ENCODE data around the gene CDK5.
"Not testable (repeated sequence)": the region's sequence is repeated elsewhere in the genome, so short reads cannot be mapped to it uniquely, and the experiment has no call there.

CDK5 gene

DNA sequence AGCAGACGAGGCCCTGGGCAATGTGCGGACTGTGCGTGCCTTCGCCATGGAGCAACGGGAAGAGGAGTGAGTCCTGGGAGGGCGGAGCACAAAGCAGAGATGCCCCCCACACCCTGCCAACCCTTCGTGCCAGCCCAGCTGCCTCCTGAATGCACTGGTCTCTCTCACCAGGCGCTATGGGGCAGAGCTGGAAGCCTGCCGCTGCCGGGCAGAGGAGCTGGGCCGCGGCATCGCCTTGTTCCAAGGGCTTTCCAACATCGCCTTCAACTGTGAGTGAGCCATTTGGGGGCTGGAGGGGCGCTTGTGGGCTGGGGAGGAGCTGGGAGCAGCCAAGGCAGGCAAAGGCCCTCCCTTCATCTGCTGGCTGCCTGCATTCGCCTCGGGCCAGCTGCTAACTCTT, 21.8 kb downstream of the CDK5 start:
- peaks cover 4% of the 10 kb centered on the region; the same call in 1 of the 2 replicates for H3K4me1 ChIP-seq (ENCODE audit: insufficient read depth, low read length)
- H3K9ac ChIP-seq (ENCODE audit: low read depth, low read length): no peak overlapping the region
- H3K27ac ChIP-seq (ENCODE audit: low read depth, low read length): no peak overlapping the region
- no peaks in the 10 kb centered on the region for H3K27me3 ChIP-seq (ENCODE audit: insufficient read depth, low read length)
- 95% methylated on average over 17 of the region's 17 CpGs for WGBS
- no peak overlapping the region for H3K4me3 ChIP-seq (ENCODE audit: low read length)
- H3K9me3 ChIP-seq (ENCODE audit: insufficient read depth, low read depth, low read length): no peaks in the 10 kb centered on the region
- H3K36me3 ChIP-seq (ENCODE audit: insufficient read depth, low read length): peaks cover 16% of the 10 kb centered on the region

DNA sequence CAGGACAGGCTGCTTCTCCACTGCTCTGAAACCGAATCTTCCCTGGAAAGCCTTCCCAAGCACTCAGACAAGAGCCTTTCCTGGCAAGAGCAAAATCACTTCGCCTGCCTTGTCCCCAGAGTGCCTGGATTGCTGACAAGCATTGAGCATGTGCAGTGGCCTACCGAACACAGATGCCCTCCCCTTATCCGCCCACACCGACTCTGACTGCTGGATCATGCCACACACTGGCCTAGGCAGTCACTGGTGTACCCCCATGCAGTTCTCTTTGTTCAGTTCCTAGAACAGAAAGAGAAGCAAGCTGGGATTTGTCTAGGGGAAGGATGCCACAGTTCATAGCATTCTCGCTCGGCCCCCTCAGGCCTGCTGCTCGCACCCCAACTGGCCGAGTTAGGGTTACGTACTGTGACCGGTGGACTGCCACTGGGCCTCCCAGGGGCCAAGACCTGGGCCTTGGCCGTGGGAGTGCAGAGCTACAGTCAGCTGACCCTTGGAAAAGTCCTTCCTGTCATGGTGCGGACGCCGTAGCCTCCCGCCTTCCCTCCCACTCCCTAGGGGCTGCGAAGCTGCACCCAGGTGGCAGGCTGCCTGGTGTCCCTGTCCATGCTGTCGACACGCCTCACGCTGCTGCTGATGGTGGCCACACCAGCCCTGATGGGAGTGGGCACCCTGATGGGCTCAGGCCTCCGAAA, 22.5 kb downstream of the CDK5 start:
- 92% methylated on average over 21 of the region's 21 CpGs for WGBS
- H3K4me1 ChIP-seq (ENCODE audit: insufficient read depth, low read length): peaks cover 4% of the 10 kb centered on the region; the same call in 1 of the 2 replicates
- H3K4me3 ChIP-seq (ENCODE audit: low read length): no peak overlapping the region
- H3K36me3 ChIP-seq (ENCODE audit: insufficient read depth, low read length): peaks cover 16% of the 10 kb centered on the region
- no peak overlapping the region for H3K9ac ChIP-seq (ENCODE audit: low read depth, low read length)
- no peak overlapping the region for H3K27ac ChIP-seq (ENCODE audit: low read depth, low read length)
- H3K9me3 ChIP-seq (ENCODE audit: insufficient read depth, low read depth, low read length): no peaks in the 10 kb centered on the region
- H3K27me3 ChIP-seq (ENCODE audit: insufficient read depth, low read length): no peaks in the 10 kb centered on the region

DNA sequence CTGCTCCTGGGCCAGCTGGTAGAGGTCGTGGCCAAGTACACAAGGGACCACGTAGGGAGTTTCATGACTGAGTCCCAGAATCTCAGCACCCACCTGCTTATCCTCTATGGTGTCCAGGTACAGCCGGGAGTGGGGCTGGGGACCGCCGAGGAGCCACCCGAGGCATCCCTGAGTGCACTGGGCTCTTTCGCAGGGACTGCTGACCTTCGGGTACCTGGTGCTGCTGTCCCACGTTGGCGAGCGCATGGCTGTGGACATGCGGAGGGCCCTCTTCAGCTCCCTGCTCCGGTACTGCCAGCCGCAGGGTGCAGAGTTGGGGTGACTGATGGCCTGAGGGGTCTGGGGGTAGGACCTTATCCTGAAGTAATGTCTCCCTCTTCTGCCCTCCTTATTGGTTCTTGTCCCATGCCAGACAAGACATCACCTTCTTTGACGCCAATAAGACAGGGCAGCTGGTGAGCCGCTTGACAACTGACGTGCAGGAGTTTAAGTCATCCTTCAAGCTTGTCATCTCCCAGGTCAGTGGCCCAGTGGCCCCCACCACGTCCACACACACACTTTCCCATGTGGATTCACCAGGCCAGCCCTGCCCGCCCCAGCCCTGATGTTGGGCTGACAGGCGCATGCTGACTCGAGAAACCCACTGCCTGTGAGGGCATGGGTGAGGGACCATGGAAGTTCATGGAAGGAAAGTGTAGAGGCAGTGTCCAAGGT, 23.2 kb downstream of the CDK5 start:
- WGBS: 96% methylated on average over 21 of the region's 21 CpGs
- H3K9ac ChIP-seq (ENCODE audit: low read depth, low read length): no peak overlapping the region
- H3K27me3 ChIP-seq (ENCODE audit: insufficient read depth, low read length): no peaks in the 10 kb centered on the region
- H3K9me3 ChIP-seq (ENCODE audit: insufficient read depth, low read depth, low read length): no peaks in the 10 kb centered on the region
- peaks cover 16% of the 10 kb centered on the region for H3K36me3 ChIP-seq (ENCODE audit: insufficient read depth, low read length)
- H3K4me1 ChIP-seq (ENCODE audit: insufficient read depth, low read length): peaks cover 4% of the 10 kb centered on the region; the same call in 1 of the 2 replicates
- no peak overlapping the region for H3K4me3 ChIP-seq (ENCODE audit: low read length)
- no peak overlapping the region for H3K27ac ChIP-seq (ENCODE audit: low read depth, low read length)

DNA sequence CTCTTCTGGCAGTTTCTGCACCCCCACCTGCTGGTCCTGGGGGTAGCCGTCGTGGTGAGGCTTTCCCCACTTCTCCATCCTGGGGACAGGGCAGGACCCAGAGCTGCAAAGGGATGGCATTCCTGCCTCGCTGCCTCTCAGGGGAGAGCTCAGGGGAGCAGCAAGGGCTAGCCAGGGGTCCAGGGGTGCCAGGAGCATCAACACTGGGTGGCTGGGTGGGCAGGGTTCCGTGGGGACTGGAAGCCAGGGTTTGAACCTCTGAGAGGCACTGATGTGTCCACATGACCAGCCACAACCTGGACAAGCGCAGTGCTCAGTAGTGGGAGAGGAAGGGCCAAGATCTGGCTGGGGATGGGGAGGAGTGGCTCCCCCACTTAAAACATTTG, 23.8 kb downstream of the CDK5 start:
- Histone ChIP-seq H3K9ac (ENCODE audit: low read depth, low read length) (no peak overlapping the region), H3K9me3 (ENCODE audit: insufficient read depth, low read depth, low read length) (no peaks in the 10 kb centered on the region), H3K36me3 (ENCODE audit: insufficient read depth, low read length) (peaks cover 16% of the 10 kb centered on the region), H3K4me3 (ENCODE audit: low read length) (no peak overlapping the region), H3K4me1 (ENCODE audit: insufficient read depth, low read length) (0 out of 2 replicates have a peak, but pooled peaks cover 3% of the 10 kb centered on the region), H3K27me3 (ENCODE audit: insufficient read depth, low read length) (no peaks in the 10 kb centered on the region), H3K27ac (ENCODE audit: low read depth, low read length) (no peak overlapping the region)
- 86% methylated on average over 5 of the region's 5 CpGs for WGBS

DNA sequence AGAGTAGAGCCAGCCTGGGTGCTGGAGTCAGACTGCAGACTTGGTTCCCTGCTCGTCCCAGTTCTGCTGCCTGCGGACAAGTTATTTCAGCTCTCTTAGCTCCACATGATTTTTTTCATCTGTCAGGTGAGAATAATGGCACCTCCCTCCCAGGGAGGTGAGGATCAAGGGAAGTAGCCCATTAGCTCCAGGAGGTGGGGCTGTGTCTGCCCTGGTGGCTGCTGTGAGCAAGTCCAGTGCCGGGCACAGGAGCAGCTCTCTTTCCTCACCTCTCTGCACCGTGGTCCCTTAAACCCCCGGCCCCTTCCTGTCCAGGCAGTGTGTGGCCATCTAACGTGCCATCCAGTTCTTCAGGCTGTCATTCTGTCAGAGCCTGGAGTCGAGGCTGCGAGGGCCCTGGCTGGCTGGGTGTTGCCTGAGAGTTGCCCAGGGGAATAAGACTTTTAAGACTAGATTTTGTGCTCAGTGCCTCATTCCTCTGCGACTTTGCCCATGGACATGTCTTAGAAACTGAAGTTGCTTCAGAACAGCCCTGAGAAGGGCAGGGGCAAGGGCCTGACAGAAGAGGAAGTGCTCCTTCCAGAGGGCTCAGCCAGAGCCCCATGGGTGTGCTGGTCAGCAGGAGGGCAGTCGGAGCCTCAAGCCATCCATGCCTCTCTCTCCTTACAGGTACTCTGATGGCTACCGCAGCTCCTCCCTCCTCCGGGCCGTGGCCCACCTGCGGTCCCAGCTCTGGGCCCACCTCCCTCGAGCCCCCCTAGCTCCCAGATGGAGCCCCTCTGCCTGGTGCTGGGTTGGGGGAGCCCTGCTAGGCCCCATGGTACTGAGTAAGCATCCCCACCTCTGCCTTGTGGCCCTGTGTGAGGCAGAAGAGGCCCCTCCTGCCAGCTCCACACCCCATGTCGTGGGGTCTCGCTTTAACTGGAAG, 24.5 kb downstream of the CDK5 start:
- WGBS: 91% methylated on average over 17 of the region's 17 CpGs
- Histone ChIP-seq H3K9me3 (ENCODE audit: insufficient read depth, low read depth, low read length) (no peaks in the 10 kb centered on the region), H3K27me3 (ENCODE audit: insufficient read depth, low read length) (no peaks in the 10 kb centered on the region), H3K27ac (ENCODE audit: low read depth, low read length) (no peak overlapping the region), H3K4me1 (ENCODE audit: insufficient read depth, low read length) (0 out of 2 replicates have a peak, but pooled peaks cover 3% of the 10 kb centered on the region), H3K4me3 (ENCODE audit: low read length) (no peak overlapping the region), H3K9ac (ENCODE audit: low read depth, low read length) (no peak overlapping the region), H3K36me3 (ENCODE audit: insufficient read depth, low read length) (peaks cover 16% of the 10 kb centered on the region)

DNA sequence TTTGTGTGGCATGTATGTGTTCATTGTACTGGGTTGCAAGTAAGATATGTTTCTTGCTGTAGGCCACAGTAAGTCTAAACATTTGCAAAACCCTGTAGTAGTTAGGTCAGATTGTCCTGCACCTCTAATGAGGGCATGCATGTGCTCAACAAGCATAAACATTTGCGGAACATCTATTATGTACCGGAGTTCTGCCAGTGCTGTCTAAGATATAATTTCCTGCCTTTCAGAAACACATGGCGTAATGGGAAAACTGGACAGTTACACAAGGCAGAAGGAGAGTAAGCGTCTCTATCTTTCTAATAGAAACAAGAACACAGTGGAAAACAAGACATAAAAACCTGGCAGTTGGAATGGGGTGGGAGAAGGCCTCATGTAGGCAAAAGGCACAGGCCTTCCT, 26.7 kb downstream of the CDK5 start:
- H3K27me3 ChIP-seq (ENCODE audit: insufficient read depth, low read length): no peaks in the 10 kb centered on the region
- H3K36me3 ChIP-seq (ENCODE audit: insufficient read depth, low read length): peaks cover 6% of the 10 kb centered on the region; the same call in 1 of the 2 replicates
- peaks cover 18% of the 10 kb centered on the region for H3K4me1 ChIP-seq (ENCODE audit: insufficient read depth, low read length)
- 96% methylated on average over 4 of the region's 4 CpGs for WGBS
- no peak overlapping the region for H3K27ac ChIP-seq (ENCODE audit: low read depth, low read length)
- H3K9me3 ChIP-seq (ENCODE audit: insufficient read depth, low read depth, low read length): no peaks in the 10 kb centered on the region
- H3K4me3 ChIP-seq (ENCODE audit: low read length): no peak overlapping the region
- H3K9ac ChIP-seq (ENCODE audit: low read depth, low read length): no peak overlapping the region

DNA sequence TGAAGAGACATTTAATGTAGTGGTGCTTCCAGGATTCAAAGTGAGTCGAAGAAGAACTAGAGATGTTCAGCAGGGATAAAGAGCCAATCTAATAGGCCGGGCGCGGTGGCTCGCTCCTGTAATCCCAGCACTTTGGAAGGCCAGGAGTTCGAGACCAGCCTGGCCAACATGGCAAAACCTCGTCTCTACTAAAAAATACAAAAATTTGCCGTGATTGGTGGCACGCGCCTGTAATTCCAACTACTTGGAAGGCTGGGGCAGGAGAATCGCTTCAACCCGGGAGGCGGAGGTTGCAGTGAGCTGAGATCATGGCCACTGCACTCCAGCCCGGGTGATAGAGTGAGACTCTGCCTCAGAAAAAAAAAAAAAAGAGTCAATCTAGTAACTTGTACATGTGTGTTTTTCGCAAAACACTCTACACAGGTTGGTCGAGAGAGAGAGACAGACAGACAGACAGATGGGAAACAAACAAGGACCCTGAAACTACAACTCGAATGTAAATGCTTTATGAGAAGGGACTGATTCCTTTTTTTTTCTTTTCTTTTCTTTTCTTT, 28.7 kb downstream of the CDK5 start:
- WGBS: 66% methylated on average over 17 of the region's 17 CpGs
- peak overlapping the region; percentile 65; the same call in 1 of the 2 replicates for H3K9ac ChIP-seq (ENCODE audit: low read depth, low read length)
- peaks cover 18% of the 10 kb centered on the region for H3K4me1 ChIP-seq (ENCODE audit: insufficient read depth, low read length)

DNA sequence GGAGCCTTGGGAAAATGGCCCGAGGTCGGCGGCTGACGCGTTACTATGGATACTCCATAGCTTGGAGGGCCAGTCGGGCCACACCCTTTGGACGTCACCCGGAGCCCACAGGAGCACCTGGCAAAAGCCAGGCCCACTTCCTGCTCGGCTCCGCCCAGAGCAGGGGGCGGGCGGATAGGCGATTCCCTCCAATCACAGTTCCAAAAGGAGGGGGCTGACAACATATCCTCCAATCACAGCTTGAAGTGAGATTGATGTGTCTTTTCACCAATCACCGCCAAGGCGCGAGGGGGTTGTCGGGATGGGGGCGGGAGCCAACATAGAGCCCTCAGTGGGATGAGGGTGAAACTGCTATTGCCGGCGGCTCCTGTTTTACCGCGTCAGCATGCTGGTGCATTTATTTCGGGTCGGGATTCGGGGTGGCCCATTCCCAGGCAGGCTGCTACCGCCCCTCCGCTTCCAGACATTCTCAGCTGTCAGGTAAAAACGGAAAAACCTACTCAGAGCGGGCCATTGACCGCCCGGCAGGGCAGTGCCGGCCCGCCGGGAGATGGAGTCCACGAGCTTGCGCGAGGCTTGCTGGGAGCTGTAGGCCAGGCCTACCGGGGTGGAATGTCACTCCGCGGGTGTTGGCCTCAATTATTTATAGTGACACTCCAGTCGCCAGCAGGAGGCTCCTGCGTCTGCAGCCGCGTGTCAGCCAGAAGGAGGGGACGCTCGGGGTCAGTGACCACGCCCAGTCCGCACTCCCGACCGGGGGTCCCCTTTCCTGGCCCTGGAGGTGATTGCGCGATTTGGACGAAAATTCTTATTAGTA, 29.4 kb downstream of the CDK5 start, which contains the start of gene ABCB8:
ABCB8 (plus strand) TSS at position 320 of the 817 bp plus-strand sequence; CDS start at position 386, 66 bp downstream.
- Histone ChIP-seq H3K4me1 (ENCODE audit: insufficient read depth, low read length) (peaks cover 18% of the 10 kb centered on the region), H3K27me3 (ENCODE audit: insufficient read depth, low read length) (no peaks in the 10 kb centered on the region), H3K4me3 (ENCODE audit: low read length) (peak within 1 kb of the TSS; percentile 91), H3K9me3 (ENCODE audit: insufficient read depth, low read depth, low read length) (no peaks in the 10 kb centered on the region), H3K27ac (ENCODE audit: low read depth, low read length) (peak within 1 kb of the TSS; percentile 66; the same call in 1 of the 2 replicates), H3K9ac (ENCODE audit: low read depth, low read length) (peak within 1 kb of the TSS; percentile 65), H3K36me3 (ENCODE audit: insufficient read depth, low read length) (no peaks in the 10 kb centered on the region)
- WGBS: 1% methylated on average over 53 of the region's 53 CpGs

More for the DNA sequence above, 28.7 kb downstream of the CDK5 start:
- no peaks in the 10 kb centered on the region for H3K36me3 ChIP-seq (ENCODE audit: insufficient read depth, low read length)
- H3K9me3 ChIP-seq (ENCODE audit: insufficient read depth, low read depth, low read length): no peaks in the 10 kb centered on the region
- no peaks in the 10 kb centered on the region for H3K27me3 ChIP-seq (ENCODE audit: insufficient read depth, low read length)
- H3K27ac ChIP-seq (ENCODE audit: low read depth, low read length): no peak overlapping the region
- peak overlapping the region; percentile 91 for H3K4me3 ChIP-seq (ENCODE audit: low read length)

DNA sequence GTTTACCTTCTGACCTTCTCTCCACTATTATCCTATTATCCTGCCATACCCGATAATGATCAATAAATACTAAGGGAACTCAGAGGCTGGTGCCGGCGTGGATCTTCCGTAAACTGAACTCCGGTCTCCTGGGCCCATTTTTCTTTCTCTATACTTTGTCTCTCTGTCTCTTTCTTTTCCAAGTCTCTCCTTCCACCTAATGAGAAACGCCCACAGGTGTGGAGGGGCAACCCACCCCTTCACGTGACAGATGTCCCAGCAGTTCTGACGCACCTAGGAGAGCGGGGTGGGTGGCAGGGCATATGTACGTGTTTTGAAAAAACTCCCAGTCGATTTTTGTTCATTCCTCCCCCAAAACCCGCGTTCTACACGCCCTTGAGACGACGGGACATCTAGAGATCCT, 30.0 kb downstream of the CDK5 start:
- 3% methylated on average over 16 of the region's 16 CpGs for WGBS
- not testable (repeated sequence) for H3K9me3 ChIP-seq (ENCODE audit: insufficient read depth, low read depth, low read length); H3K36me3 ChIP-seq (ENCODE audit: insufficient read depth, low read length); H3K27me3 ChIP-seq (ENCODE audit: insufficient read depth, low read length)
- Histone ChIP-seq H3K4me3 (ENCODE audit: low read length) (peak overlapping the region; percentile 91), H3K27ac (ENCODE audit: low read depth, low read length) (peak overlapping the region; percentile 66; the same call in 1 of the 2 replicates), H3K9ac (ENCODE audit: low read depth, low read length) (peak overlapping the region; percentile 36), H3K4me1 (ENCODE audit: insufficient read depth, low read length) (peaks cover 18% of the 10 kb centered on the region)

All from HUES64 (cell line).